NK-92 (cell line): ENCODE measurements around the gene PRDM4.
"Not testable (repeated sequence)": the region's sequence is repeated elsewhere in the genome, so short reads cannot be mapped to it uniquely, and the experiment has no call there.

ENCODE experiments used
- DNase-seq: peaks from one replicate; lab custom pipeline; 2025; ENCODE audit not compliant: unreplicated experiment; lab: John Stamatoyannopoulos, UW

The PRDM4 gene

GRCh38 chr12:107774349-107775029, 13.6 kb upstream of the PRDM4 start, which contains the start of gene ASCL4:
Gene ASCL4, plus strand, starts transcription at chr12:107774704. Its CDS starts 515 bp downstream, at chr12:107775219.
- no peak for DNase-seq

DNA sequence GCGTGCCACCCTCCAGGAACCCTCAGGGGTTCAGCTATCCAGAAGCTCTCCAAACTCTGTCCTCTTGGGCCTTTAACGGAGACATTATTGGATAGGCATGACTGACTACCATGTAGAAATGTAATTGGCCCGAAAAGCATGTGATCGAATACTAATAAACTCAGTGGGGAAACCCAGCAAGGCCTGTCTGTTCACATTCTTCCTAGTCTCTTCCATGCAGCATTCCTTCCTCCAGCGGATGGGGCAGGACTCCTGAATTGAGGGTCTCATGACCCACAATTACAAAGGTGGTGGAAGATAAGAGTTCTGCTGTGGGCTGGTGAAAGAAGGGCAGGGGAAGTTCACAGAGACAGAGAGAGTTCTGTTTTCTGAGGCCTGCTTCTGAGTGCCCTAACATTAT, 6.5 kb upstream of the PRDM4 start:
- no peak for DNase-seq

DNA sequence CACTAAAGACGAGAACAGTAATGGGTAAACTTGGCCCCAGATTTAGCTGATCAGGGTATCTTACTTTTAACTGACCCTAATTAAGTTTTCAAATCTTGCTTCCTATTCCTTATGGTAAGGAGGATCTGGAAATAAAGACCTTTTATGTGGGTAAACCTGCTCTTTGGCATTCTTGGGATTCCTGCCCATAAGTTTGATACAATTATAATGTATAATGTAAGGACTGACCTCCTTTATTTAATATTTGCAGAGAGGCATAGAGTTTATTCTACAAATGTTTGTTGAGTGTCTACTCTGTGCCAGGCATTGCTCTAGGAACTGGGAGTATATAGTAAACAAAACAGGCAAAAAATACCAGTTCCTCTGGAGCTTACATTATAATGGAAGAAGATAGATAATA, 4.4 kb upstream of the PRDM4 start:
- no peak for DNase-seq

- DNase-seq, result no peak
Measured at GRCh38 chr12:107764626-107765025, 3.7 kb upstream of the PRDM4 start.

GRCh38 chr12:107762874-107763273, 1.9 kb upstream of the PRDM4 start:
- DNase-seq, result no peak

GRCh38 chr12:107761502-107761904, 566 bp upstream of the PRDM4 start:
- no peak for DNase-seq

GRCh38 chr12:107760207-107760808, 629 bp downstream of the PRDM4 start:
- no peak for DNase-seq

DNA sequence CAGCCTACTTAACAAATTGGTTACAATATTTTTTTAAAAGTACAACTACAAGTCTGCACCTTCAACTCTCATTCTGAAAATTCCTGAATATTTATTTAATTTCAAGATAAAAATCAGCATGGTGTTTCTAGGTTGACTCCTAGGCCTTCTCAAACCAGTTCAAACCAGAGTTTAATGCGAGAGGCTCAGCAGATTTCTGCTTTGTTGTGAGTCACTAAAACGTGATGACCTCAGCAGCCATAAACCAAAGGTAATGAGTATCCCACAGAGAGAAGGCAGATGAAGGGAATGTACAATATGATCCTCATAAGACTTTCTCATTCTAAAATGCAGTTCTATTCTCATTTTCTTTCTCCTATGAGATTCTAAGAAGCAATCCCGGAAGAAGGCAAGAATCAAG, 1.5 kb downstream of the PRDM4 start:
- no peak for DNase-seq

GRCh38 chr12:107749083-107749482, 11.9 kb downstream of the PRDM4 start:
- no peak for DNase-seq

DNA sequence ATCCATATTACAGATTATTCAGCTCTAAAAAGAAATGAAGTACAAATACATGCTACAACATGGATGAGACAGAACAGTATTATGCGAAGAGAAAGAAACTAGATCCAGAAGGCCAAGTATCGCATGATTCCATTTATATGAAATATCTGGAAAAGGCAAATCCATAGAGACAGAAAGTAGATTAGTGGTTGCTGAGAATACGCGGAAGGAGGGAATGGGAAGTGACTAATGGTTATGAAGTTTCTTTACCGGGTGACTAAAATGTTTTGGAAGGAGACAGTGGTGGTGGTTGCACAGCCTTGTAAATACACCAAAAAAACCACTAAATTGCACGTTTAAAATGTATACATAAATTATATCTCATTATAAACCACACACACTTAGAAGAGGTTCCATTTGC, 12.5 kb downstream of the PRDM4 start:
- DNase-seq, result no peak

DNA sequence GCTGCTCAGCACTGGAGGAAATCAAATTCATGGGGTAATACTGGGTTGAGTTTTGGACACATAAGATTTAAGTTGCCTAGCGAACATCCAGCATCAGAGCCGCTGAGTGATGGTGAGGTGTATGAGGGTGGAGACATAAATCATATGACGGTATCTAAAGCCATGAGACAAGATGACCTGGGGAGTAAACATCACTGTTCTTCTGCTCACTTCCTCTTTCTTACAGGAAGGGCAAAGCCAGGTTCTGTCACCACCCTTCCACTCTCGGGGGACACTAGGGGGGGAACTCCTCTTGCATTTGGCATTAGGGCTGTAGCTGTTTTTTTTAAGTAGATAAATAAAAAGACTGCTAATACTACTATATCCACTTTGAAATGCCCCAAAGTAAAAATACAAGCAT, 24.0 kb downstream of the PRDM4 start:
- no peak for DNase-seq

DNA sequence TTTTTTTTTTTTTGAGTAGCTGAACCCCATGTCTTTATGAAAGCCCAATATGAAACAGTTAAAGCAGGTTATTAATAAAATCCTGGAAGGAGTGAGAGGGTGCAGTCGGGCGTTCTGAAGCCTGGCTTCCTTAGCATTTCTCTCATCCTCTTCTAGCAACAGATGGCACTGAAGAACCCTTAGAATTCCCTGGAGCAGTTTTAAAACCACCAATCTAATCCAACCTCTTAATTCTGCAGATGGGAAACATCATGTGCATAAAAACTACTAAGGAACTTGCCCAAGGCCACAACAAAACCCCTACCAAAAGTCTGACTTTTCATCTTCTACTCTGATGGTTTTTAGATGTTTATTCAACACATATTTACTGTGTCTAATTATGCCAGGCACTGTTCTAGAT, 25.2 kb downstream of the PRDM4 start:
- DNase-seq, result no peak

DNA sequence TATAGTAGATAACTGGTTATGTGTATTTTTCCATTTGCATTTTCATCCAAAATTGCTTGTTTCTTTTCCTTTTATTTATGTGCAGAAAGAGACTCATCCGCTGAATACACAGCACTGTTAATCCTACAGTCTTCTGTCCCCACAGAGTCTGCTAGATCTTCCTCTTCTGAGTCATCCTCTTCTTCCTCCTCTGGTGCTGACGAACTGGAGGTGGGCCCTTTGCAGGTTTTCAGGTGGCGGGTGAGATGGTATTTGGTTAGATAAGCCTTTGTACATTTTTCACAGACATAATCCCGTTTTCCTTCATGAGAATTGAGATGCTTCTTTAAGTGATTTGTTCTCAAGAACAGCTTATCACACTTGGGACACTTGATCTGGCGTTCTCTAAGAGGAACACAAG, 26.8 kb downstream of the PRDM4 start:
- DNase-seq, result no peak

DNA sequence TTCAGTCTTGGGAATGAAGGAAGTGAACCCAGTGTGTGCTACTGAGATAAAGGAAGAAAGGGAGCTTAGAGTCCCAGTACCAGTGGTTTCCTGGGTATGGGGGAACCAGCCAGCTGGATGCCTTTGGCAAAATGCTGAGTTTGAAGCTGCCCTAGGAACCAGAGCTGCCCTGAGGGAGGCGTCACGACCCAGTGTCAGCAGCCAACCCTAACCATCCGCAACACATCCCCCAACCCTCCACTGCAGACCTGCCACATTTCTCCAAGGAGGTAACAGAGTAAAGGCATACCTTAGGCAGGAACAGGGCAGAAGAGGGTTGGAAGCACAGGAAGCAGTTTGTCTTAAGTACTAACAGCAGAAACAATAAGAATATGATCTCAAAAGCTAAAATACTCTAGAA, 28.6 kb downstream of the PRDM4 start:
- no peak for DNase-seq

GRCh38 chr12:107731366-107731765, 29.6 kb downstream of the PRDM4 start:
- no peak for DNase-seq

DNA sequence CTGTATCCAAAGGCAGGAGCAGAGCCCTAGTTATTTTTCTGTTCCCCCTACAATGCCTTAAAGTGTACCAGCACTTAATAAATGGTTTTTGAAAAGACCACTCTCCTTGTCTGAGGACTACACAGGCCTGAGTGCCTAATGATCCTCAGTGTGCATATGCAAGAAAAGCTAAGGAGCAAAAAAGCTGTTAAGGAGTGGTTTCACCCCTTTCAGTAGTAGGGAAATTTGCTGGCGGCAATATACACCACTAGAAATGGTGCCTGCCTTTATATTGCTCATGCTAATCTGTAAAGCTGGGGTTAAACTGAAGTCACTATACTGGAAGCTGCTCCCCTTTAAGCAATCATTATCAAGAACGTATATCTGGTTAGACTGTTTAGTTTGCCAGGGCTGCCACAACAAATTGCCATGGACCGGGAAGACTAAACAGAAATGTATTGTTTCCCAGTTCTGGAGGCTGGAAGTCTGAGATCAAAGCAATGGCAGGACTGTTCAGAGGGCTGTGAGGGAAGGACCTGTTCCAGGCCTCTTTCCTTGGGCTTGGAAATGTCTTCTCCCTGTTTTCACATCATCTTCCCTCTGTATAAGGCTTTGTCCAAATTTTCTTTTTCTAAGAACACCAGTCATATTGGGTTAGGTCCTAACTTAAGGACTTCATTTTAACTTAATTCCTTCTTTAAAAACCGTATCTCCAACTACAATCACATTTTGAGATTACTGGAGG, 30.2 kb downstream of the PRDM4 start:
- no peak for DNase-seq

DNA sequence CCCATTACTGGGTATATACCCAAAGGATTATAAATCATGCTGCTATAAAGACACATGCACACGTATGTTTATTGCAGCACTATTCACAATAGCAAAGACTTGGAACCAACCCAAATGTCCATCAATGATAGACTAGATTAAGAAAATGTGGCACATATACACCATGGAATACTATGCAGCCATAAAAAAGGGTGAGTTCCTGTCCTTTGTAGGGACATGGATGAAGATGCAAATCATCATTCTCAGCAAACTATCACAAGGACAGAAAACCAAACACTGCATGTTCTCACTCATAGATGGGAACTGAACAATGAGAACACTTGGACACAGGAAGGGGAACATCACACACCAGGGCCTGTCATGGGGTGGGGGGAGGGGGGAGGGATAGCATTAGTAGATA, 33.2 kb downstream of the PRDM4 start:
- not testable (repeated sequence) for DNase-seq

DNA sequence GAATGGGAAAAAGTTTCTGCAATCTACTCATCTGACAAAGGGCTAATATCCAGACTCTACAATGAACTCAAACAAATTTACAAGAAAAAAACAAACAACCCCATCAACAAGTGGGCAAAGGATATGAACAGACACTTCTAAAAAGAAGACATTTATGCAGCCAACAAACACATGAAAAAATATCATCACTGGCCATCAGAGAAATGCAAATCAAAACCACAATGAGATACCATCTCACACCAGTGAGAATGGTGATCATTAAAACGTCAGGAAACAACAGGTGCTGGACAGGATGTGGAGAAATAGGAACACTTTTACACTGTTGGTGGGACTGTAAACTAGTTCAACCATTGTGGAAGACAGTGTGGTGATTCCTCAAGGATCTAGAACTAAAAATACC, 33.6 kb downstream of the PRDM4 start:
- not testable (repeated sequence) for DNase-seq

DNA sequence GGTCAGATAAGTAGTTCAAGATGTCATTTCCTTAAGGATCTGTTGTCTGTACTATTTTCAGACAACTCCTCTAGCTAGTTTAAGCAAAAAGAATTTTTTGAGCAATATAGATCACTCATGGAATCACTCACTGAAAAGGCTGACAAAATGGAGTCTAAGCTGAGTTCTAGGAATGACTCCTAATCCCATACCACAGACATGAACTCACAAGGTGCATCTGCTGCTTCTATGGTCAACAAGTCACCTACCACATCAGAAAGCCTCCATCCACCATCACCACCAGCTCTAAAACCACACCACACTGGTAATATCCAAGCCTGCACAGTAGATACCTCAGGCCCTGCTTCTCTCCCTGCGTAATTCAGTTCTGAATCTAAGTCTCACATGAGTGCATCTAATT, 42.3 kb downstream of the PRDM4 start:
- DNase-seq, result no peak

DNA sequence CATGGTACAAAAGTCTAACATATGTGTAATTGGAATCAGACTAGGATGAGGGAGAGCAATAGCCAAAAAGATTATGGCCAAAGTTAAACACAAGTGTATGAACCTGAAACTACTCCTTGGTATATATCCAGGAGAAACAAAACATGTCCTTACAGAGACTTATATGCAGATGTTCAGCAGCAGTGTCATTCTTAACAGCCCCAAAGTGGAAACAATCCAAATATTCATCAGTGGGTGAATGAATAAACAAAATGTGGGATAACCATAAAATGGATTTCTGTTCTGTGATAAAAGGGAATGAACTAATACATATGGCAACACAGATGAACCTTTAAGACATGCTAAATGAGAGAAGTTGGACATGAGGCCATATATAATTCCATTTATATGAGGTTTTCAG, 45.2 kb downstream of the PRDM4 start:
- DNase-seq, result no peak

DNA sequence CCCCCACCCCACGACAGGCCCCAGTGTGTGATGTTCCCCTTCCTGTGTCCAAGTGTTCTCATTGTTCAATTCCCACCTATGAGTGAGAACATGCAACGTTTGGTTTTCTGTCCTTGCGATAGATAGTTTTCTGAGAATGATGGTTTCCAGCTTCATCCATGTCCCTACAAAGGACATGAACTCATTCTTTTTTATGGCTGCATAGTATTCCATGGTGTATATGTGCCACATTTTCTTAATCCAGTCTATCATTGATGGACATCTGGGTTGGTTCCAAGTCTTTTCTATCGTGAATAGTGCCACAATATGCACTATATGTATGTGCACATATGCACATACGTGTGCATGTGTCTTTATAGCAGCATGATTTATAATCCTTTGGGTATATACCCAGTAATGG, 55.4 kb downstream of the PRDM4 start:
- not testable (repeated sequence) for DNase-seq

- DNase-seq, result no peak
Measured at GRCh38 chr12:107704041-107704440, 56.9 kb downstream of the PRDM4 start.
